Measurements from ENCODE around the gene ACTG1. TPM values are rescaled to one million over a fixed set of nuclear protein-coding genes. Genes with fewer than 3 reads are reported as not detected.

ACTG1 gene
- total and polyA plus RNA-seq, 2 of the 13 experiments (the other 11 are each of a cell fraction or from before 2014, with no cell fraction given), result 973 to 1,138 TPM

DNA sequence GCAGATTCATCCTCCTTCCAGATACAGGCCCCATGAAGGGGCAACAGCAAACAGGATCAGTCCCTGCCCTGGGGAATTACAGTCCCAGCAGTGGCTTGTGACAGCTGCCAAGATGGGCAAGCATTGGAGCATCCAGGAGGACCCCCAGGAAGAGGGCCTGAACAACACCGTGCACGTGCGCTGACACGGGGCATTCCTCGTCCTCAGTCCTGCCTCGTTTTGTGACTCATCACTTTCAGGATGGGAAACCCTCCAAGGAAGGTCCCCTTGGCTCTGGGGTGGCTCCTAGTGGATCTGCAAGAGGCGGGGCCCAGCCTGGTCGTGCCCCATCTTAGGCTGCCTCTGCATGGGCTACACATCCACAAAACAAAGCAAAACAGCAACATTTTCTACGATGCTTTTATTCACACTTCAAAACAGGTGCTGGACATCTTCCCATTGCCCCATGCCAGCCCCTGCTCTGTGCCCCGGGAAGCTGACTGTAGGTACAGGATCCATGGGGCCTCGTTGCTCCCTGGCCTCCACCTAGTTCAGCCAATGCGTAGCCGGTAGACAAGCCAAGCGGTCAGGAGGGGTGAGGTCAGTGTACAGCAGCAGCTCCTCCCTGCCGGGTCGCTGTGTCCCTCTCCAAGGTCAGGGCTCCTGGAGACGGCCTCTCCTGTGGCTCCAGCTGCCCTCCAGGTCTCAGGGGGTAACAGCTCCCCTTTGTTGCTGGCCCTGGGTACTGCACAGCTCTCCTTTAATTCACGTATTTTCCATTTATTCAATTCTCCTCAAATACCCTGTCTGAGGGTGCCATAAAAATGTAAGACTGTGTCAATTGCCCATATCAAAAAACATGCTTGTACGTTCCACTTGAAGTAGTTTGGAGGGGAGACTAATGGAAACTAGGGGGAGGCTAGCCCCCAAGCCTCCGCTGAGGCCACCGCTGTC, 32.2 kb downstream of the ACTG1 start:
- in situ Hi-C loops (cut with HindIII; ENCODE audit: extremely low pct_ligation_motif_present, low pct_unique_long_range_greater_than_20kb) (loop anchor here (5.0 kb wide), 2 partner anchors 178 to 223 kb away; no protein-coding TSS in a partner anchor), intact Hi-C loops (cut with micrococcal nuclease; ENCODE audit: unreplicated experiment) (loop anchor here (2.0 to 5.0 kb wide), 3 partner anchors 40 to 183 kb away; partner anchors contain the start of gene SLC38A10)
- Histone ChIP-seq H3K27me3 (ENCODE audit: control insufficient read depth in 1 of 2, insufficient read depth in 2 of 2, low read length in 2 of 2) (peaks cover 12 to 72% of the 10 kb centered on the region in 2 experiments; a peak in 4 of 5 replicates), H3K79me2 (ENCODE audit: insufficient read depth, low read length) (no peaks in the 10 kb centered on the region), H3K9me3 (ENCODE audit: low read length) (no peaks in the 10 kb centered on the region), H3K4me1 (ENCODE audit: insufficient read depth, low read length) (peaks cover 39% of the 10 kb centered on the region), H3K4me3 (replicated peaks in 1 of 3; ENCODE audit: insufficient read depth in 1 of 3, low read depth in 2 of 3, low read length in 3 of 3) (no peak overlapping the region), H4K20me1 (ENCODE audit: insufficient read depth, low read length) (no peaks in the 10 kb centered on the region), H3K36me3 (replicated peaks in 1 of 2; ENCODE audit: control insufficient read depth in 1 of 2, insufficient read depth in 2 of 2, low read length in 2 of 2) (no peaks in the 10 kb centered on the region), H3K27ac (ENCODE audit: extremely low read length, insufficient read depth, low read length) (no peak overlapping the region), H2AFZ (ENCODE audit: low read length) (no peak overlapping the region), H3K9ac (ENCODE audit: insufficient read depth, low read depth, low read length) (no peak overlapping the region), H3K4me2 (ENCODE audit: low read depth, low read length) (peak overlapping the region; percentile 5; the same call in 1 of the 2 replicates)
- no TSS peak for BruUV-seq (replicated peaks)
- ChIA-PET CTCF (ENCODE audit: low intra/inter-chr PET ratio, low total read pairs) (no interaction called here), POLR2A (no interaction called here)
- 21% methylated on average over 21 of the region's 21 CpGs for WGBS (ENCODE audit: low lambda C conversion rate)
- no peak for ATAC-seq
- no peak for FAIRE-seq
- DNase-seq (ENCODE audit: low spot score), result no peak
- TF ChIP-seq, protein P1, sequence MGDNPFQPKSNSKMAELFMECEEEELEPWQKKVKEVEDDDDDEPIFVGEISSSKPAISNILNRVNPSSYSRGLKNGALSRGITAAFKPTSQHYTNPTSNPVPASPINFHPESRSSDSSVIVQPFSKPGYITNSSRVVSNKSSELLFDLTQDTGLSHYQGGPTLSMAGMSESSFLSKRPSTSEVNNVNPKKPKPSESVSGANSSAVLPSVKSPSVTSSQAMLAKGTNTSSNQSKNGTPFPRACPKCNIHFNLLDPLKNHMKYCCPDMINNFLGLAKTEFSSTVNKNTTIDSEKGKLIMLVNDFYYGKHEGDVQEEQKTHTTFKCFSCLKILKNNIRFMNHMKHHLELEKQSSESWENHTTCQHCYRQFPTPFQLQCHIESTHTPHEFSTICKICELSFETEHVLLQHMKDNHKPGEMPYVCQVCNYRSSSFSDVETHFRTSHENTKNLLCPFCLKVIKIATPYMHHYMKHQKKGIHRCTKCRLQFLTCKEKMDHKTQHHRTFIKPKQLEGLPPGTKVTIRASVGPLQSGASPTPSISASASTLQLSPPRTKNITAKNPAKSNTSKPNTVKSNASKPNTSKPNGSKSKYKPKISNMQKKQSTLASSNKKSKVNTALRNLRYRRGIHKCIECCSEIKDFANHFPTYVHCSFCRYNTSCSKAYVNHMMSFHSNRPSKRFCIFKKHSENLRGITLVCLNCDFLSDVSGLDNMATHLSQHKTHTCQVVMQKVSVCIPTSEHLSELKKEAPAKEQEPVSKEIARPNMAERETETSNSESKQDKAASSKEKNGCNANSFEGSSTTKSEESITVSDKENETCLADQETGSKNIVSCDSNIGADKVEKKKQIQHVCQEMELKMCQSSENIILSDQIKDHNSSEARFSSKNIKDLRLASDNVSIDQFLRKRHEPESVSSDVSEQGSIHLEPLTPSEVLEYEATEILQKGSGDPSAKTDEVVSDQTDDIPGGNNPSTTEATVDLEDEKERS (CRISPR knock-in tag; IDR thresholded peaks at IDR 0.05), result no peak
- TF ChIP-seq, protein P2, sequence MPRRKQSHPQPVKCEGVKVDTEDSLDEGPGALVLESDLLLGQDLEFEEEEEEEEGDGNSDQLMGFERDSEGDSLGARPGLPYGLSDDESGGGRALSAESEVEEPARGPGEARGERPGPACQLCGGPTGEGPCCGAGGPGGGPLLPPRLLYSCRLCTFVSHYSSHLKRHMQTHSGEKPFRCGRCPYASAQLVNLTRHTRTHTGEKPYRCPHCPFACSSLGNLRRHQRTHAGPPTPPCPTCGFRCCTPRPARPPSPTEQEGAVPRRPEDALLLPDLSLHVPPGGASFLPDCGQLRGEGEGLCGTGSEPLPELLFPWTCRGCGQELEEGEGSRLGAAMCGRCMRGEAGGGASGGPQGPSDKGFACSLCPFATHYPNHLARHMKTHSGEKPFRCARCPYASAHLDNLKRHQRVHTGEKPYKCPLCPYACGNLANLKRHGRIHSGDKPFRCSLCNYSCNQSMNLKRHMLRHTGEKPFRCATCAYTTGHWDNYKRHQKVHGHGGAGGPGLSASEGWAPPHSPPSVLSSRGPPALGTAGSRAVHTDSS (CRISPR knock-in tag; conservative IDR thresholded peaks at IDR 0.05), result no peak
- TF ChIP-seq, protein P3, sequence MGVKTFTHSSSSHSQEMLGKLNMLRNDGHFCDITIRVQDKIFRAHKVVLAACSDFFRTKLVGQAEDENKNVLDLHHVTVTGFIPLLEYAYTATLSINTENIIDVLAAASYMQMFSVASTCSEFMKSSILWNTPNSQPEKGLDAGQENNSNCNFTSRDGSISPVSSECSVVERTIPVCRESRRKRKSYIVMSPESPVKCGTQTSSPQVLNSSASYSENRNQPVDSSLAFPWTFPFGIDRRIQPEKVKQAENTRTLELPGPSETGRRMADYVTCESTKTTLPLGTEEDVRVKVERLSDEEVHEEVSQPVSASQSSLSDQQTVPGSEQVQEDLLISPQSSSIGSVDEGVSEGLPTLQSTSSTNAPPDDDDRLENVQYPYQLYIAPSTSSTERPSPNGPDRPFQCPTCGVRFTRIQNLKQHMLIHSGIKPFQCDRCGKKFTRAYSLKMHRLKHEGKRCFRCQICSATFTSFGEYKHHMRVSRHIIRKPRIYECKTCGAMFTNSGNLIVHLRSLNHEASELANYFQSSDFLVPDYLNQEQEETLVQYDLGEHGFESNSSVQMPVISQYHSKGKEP (CRISPR knock-in tag; IDR thresholded peaks at IDR 0.05), result no peak
- TF ChIP-seq ZNF879 (CRISPR knock-in tag; IDR thresholded peaks at IDR 0.05), result no peak
- no peak for TF ChIP-seq MED8 (CRISPR knock-in tag; IDR thresholded peaks at IDR 0.05; ENCODE audit: insufficient replicate concordance)
- TF ChIP-seq, protein P4, sequence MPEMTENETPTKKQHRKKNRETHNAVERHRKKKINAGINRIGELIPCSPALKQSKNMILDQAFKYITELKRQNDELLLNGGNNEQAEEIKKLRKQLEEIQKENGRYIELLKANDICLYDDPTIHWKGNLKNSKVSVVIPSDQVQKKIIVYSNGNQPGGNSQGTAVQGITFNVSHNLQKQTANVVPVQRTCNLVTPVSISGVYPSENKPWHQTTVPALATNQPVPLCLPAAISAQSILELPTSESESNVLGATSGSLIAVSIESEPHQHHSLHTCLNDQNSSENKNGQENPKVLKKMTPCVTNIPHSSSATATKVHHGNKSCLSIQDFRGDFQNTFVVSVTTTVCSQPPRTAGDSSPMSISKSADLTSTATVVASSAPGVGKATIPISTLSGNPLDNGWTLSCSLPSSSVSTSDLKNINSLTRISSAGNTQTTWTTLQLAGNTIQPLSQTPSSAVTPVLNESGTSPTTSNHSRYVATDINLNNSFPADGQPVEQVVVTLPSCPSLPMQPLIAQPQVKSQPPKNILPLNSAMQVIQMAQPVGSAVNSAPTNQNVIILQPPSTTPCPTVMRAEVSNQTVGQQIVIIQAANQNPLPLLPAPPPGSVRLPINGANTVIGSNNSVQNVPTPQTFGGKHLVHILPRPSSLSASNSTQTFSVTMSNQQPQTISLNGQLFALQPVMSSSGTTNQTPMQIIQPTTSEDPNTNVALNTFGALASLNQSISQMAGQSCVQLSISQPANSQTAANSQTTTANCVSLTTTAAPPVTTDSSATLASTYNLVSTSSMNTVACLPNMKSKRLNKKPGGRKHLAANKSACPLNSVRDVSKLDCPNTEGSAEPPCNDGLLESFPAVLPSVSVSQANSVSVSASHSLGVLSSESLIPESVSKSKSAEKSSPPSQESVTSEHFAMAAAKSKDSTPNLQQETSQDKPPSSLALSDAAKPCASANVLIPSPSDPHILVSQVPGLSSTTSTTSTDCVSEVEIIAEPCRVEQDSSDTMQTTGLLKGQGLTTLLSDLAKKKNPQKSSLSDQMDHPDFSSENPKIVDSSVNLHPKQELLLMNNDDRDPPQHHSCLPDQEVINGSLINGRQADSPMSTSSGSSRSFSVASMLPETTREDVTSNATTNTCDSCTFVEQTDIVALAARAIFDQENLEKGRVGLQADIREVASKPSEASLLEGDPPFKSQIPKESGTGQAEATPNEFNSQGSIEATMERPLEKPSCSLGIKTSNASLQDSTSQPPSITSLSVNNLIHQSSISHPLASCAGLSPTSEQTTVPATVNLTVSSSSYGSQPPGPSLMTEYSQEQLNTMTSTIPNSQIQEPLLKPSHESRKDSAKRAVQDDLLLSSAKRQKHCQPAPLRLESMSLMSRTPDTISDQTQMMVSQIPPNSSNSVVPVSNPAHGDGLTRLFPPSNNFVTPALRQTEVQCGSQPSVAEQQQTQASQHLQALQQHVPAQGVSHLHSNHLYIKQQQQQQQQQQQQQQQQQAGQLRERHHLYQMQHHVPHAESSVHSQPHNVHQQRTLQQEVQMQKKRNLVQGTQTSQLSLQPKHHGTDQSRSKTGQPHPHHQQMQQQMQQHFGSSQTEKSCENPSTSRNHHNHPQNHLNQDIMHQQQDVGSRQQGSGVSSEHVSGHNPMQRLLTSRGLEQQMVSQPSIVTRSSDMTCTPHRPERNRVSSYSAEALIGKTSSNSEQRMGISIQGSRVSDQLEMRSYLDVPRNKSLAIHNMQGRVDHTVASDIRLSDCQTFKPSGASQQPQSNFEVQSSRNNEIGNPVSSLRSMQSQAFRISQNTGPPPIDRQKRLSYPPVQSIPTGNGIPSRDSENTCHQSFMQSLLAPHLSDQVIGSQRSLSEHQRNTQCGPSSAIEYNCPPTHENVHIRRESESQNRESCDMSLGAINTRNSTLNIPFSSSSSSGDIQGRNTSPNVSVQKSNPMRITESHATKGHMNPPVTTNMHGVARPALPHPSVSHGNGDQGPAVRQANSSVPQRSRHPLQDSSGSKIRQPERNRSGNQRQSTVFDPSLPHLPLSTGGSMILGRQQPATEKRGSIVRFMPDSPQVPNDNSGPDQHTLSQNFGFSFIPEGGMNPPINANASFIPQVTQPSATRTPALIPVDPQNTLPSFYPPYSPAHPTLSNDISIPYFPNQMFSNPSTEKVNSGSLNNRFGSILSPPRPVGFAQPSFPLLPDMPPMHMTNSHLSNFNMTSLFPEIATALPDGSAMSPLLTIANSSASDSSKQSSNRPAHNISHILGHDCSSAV (CRISPR knock-in tag; IDR thresholded peaks at IDR 0.05; ENCODE audit: borderline replicate concordance), result no peak
- TF ChIP-seq KAT2B (IDR thresholded peaks at IDR 0.05; ENCODE audit: borderline replicate concordance, low read depth, low read length), result no peak
